Measurements from ENCODE around the gene PKHD1.

DNA sequence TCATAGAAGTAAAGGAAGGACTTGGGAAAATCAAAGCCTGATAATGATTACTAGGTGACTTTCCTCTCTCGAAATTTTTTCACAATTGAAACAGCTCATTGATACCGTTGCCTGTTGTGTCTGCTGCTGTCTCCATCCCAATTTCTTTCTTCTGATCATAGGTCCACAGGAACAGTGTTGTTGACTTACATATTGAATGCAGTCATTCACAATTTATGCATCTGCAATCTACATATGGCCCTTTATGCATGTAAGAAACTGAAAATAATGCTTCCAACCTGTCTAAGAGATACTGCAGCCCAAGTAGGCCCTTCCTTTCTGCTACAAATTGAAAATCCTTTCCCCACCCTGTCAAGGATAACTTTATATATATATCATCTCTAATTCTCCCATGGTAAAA lies 381.3 kb downstream of the PKHD1 start:
- TF ChIP-seq POLR2A (IDR thresholded peaks at IDR 0.05) = no peak
- TF ChIP-seq, protein P1, sequence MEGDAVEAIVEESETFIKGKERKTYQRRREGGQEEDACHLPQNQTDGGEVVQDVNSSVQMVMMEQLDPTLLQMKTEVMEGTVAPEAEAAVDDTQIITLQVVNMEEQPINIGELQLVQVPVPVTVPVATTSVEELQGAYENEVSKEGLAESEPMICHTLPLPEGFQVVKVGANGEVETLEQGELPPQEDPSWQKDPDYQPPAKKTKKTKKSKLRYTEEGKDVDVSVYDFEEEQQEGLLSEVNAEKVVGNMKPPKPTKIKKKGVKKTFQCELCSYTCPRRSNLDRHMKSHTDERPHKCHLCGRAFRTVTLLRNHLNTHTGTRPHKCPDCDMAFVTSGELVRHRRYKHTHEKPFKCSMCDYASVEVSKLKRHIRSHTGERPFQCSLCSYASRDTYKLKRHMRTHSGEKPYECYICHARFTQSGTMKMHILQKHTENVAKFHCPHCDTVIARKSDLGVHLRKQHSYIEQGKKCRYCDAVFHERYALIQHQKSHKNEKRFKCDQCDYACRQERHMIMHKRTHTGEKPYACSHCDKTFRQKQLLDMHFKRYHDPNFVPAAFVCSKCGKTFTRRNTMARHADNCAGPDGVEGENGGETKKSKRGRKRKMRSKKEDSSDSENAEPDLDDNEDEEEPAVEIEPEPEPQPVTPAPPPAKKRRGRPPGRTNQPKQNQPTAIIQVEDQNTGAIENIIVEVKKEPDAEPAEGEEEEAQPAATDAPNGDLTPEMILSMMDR (IDR thresholded peaks at IDR 0.05) = no peak

Measured in heart left ventricle (tissue), 13 donors.